NCI-H345 treated with DMSO at 0.1 percent for 48 hours (cell line): ENCODE results near the gene JOSD2.
A peak's percentile ranks its signal among the peaks of the same experiment; 100 is the strongest.

Experiments used
- DNase-seq: peaks from one replicate; lab custom pipeline; 2025; ENCODE audit not compliant: unreplicated experiment; lab: John Stamatoyannopoulos, UW

The JOSD2 gene

DNA sequence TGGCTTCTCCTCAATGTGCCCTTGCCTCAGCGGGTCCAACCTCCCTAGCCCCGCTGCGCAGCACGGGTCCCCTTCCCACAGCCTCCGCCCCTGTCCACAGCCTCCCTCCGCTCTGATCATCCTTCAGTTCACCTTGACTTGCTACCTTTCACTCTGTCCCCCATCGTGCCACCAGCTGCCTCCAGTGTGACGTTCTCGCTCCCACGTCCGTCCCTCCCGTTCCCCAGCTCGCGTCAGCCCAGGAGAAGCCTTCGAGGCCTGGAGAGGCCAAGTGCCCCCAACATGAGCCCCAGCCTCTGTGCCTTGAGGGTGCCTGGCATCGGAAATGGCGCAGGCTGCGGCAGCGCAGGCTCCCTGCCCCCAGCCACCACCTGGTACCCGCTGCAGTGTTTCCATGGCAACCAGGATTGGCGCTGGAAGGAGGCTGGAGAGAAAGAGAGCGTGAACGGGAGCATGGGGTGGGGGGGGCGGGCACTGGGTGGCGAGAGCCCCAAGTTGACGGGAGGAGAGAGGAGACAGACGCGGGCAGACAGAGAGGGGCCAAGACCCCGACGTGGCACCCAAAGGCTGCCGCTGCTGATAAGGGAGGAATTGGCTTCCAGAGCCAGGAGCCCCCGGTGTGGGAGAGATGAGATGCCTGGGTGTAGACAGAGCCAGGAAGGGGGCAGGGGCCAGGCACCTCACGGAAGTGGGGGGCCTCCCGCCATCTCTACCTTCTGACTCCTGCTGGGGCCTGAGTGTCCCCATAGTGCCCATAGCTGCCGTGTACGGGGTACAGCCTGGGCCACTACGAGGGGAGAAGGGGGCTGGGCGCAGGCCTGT, 3.6 kb upstream of the JOSD2 start:
- DNase-seq: peak; percentile 15

- DNase-seq: no peak
These were observed 2.9 kb upstream of the JOSD2 start, which contains the start of gene ASPDH for GRCh38 chr19:50513746-50514345. TSS of gene ASPDH (minus strand) at chr19:50513913. CDS start at chr19:50513823, 90 bp downstream.

- DNase-seq: no peak
These were observed 2.2 kb upstream of the JOSD2 start for GRCh38 chr19:50512999-50513745.

GRCh38 chr19:50512112-50512998, 1.4 kb upstream of the JOSD2 start:
- DNase-seq: no peak

- peak; percentile 49 for DNase-seq
These were observed 307 bp downstream of the JOSD2 start for GRCh38 chr19:50510700-50511068.

DNA sequence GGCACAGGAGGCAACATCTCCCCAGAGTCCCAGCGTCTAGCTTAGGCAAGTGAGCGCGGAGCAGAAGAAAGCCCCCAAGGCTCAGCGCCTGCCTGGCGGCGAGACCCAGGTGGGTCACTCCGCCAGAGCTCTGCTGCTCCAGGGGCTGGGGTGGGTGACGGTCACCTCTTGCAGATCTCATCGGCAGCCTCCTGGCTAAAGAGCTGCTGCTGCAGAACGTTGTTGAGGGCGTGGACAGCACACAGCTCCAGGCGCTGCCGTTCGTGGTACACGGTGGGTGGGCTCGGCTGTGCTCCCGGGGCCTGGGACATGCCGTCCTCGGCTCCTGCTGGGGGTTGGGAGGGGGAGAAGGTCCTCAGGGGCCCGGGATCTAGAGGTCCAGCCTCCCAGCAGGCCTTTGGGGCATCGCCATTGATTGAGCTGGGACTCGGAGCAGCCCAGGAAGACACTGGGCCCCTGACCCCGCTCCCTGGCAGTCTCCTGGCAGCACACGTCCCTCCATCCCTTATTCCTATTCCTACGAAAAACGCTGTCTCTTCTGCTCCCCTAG, 795 bp downstream of the JOSD2 start:
- DNase-seq: no peak

DNA sequence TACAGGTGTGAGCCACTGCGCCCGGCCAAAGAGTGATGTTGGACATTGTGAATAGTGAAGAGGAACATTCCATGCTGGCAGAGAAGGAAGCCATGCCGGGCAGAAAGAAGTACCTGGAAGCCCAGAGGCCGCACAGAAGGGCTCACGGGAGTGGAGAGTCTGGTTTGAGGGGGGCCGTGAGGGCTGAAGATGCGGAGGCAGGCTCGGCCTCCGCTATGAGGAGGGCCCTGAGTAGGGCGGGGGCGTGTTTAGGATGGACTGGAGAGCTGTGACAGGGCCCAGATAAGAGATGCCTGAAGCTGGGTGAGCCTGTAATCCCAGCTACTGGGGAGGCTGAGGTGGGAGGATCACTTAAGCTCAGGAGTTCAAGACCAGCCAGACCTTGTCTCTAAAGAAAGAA, 1.6 kb downstream of the JOSD2 start:
- DNase-seq: no peak

- no peak for DNase-seq
These were observed 2.2 kb downstream of the JOSD2 start for GRCh38 chr19:50508843-50509190.

DNA sequence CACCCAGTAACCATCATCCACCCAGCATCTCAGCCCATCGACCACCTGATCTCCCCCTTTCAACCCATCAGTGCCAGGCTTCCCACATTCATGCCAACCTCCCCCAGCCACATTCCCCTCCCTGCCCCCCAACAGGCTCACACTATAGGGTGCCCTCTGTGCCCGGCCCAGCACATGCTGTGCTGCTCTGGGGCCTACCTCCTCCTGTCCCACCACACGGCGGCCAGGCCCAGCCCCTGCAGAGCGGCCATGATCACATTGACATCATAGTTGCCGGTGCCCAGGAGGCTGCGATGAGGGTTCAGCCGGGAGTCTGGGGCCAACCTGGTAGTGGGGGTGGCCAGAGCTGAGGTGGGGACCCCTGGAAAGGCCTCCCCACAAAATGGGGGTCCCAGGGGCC, 3.6 kb downstream of the JOSD2 start:
- no peak for DNase-seq

- no peak for DNase-seq
These were observed 4.3 kb downstream of the JOSD2 start for GRCh38 chr19:50506700-50507099.

DNA sequence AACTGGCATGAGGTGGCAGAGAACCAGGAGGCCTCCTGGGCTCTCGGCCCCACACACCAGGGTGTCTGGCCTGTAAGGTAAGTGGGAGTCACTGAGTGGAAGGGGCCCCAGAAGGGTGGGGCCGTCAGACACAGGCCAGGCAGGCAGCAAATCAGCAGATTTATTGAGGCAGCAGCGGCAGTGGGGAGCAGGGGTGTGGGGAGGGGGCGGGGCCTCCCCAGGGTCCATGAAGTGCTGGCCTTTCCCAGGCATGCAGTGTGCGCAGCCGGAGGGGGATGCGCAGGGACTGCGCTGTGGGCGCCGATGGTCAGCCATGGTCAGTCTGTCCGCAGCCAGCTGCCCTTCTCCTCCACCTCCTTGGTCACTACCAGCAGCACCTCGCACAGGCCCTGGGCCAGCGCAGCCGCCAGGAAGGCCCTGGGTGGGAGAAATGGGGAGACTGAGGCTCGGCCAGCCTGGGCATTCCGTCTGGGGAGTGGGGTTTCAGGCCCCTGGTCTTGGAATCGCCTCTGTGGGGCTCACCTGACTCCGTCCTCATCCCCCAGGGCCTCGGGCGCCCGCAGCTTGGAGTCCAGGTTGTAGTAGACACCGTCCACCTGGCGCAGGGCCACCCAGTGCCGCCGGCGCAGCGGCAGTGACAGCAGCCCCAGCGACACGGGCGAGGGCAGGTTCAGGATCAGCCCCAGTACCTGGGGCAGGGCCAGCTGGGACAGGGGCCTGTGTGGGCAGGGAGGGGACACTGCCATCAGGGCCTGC, 5.0 kb downstream of the JOSD2 start:
- no peak for DNase-seq

- DNase-seq: no peak
These were observed 9.2 kb downstream of the JOSD2 start for GRCh38 chr19:50501568-50502475.

DNA sequence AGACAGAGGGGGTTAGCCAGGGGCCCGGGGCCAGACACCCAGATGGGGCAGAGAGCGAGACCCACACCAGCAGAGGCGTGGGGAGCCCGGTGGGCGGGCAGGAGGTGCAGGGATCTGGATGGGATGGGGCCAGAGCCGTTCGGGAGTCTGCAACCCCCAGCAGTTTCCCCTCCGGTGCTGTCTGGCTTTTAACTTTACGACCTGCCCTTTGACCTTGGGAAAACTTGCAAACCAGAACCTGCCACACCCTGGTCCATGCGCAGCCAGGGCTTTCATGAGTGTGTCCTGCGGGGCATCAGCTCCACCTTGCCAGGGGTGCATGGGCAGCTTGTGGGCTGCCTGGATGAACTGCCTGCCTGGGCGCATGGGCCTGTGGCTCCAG, 9.8 kb downstream of the JOSD2 start:
- DNase-seq: no peak

GRCh38 chr19:50500753-50501151, 10.2 kb downstream of the JOSD2 start:
- DNase-seq: no peak

- no peak for DNase-seq
These were observed 10.8 kb downstream of the JOSD2 start for GRCh38 chr19:50500060-50500752.

- no peak for DNase-seq
These were observed 12.6 kb downstream of the JOSD2 start for GRCh38 chr19:50498219-50499056.

DNA sequence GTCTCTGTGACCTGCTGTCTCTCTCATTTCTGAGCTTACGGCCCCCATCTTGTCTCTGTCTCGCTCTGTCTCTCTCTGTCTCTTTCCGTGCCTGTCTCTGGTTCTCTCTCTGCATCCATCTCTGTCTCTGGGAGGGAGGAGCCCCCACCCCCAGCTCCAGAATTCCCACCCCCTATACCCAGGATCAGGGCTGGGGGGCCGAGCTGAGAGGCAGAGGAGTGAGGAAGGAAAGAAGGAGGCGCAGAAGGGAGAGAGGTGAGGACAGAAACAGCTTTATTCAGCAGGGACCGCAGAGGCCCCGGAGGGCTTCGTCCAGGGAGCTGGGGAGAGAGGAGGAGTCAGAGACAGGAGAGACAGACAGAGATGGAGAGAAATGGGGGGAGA, 14.0 kb downstream of the JOSD2 start:
- no peak for DNase-seq
